Activated CD8-positive, alpha-beta memory T cell treated with anti-CD3 and anti-CD28 coated beads, Interleukin-2, amount 10 ng/mL, durations not matched to agents 7 days and 5 days (primary cell): ENCODE measurements around the gene IER5L. TPM values are rescaled to one million over a fixed set of nuclear protein-coding genes. Genes with fewer than 3 reads are reported as not detected.
A peak's percentile ranks its signal among the peaks of the same experiment; 100 is the strongest.

Experiments
- ATAC-seq: fragments of 150-1000 bp; cut with Tn5 transposase; one replicate; pipeline ENCODE4 v1.10.0; 2021; ENCODE audit warnings: moderate library complexity
- CTCF ChIA-PET: fragments of 350-600 bp; sonication (Branson Sonifier 250); formaldehyde crosslinking; loops from one replicate; lab custom pipeline; 2021; ENCODE audit warnings: antibody characterized with exemption; lab: Charles Lee
- DNase-seq: peaks from one replicate; pipeline ENCODE4 v3.0.0-alpha.2; 2020
- H3K27ac Mint-ChIP-seq: one replicate; pipeline ENCODE4 v1.8.0; 2021; ENCODE audit warnings: mild to moderate bottlenecking, mixed read lengths
- H3K27me3 Mint-ChIP-seq: one replicate; pipeline ENCODE4 v1.8.0; 2021; ENCODE audit warnings: mixed read lengths
- H3K36me3 Mint-ChIP-seq: one replicate; pipeline ENCODE4 v1.8.0; 2021; ENCODE audit warnings: mild to moderate bottlenecking, mixed read lengths
- H3K4me1 Mint-ChIP-seq: one replicate; pipeline ENCODE4 v1.8.0; 2021; ENCODE audit warnings: mixed read lengths
- H3K4me3 Mint-ChIP-seq: one replicate; pipeline ENCODE4 v1.8.0; 2021; ENCODE audit warnings: mild to moderate bottlenecking, moderate library complexity, mixed read lengths
- H3K9me3 Mint-ChIP-seq: one replicate; pipeline ENCODE4 v1.8.0; 2022; ENCODE audit warnings: low read depth, mixed read lengths
- total RNA-seq, 2 experiments: library from RNA; stranded (reverse); gene quantifications; one replicate each; pipeline ENCODE4 v1.2.3, GENCODE V29; 2021

The IER5L gene
- total RNA-seq, 2 experiments from 2014 or later: 4.9 to 6.1 TPM

- H3K4me1 Mint-ChIP-seq: peaks cover 7% of the 10 kb centered on the region
- ATAC-seq (no peak), DNase-seq (no peak)
- no peak overlapping the region for H3K4me3 Mint-ChIP-seq
- H3K36me3 Mint-ChIP-seq: no peaks in the 10 kb centered on the region
- H3K27me3 Mint-ChIP-seq: no peaks in the 10 kb centered on the region
- CTCF ChIA-PET: no interaction called here
- no peak overlapping the region for H3K27ac Mint-ChIP-seq
- H3K9me3 Mint-ChIP-seq: no peaks in the 10 kb centered on the region
These were observed 15.4 kb downstream of the IER5L start for GRCh38 chr9:129162497-129163197.

GRCh38 chr9:129161534-129161837 is 16.6 kb downstream of the IER5L start:
- CTCF ChIA-PET: interaction anchor here (0.9 to 1.1 kb wide), 2 partner anchors 13 to 30 kb away, joined by 3 read pairs; no protein-coding TSS in a partner anchor
- H3K27me3 Mint-ChIP-seq: no peaks in the 10 kb centered on the region
- H3K27ac Mint-ChIP-seq: no peak overlapping the region
- no peaks in the 10 kb centered on the region for H3K36me3 Mint-ChIP-seq
- no peaks in the 10 kb centered on the region for H3K9me3 Mint-ChIP-seq
- H3K4me1 Mint-ChIP-seq: peaks cover 1% of the 10 kb centered on the region
- no peak for DNase-seq
- H3K4me3 Mint-ChIP-seq: no peak overlapping the region
- ATAC-seq: no peak

GRCh38 chr9:129160712-129161533 is 17.1 kb downstream of the IER5L start:
- H3K36me3 Mint-ChIP-seq: no peaks in the 10 kb centered on the region
- no peaks in the 10 kb centered on the region for H3K9me3 Mint-ChIP-seq
- no peak overlapping the region for H3K4me3 Mint-ChIP-seq
- no peak for ATAC-seq
- CTCF ChIA-PET: interaction anchor here (0.9 to 1.1 kb wide), 2 partner anchors 13 to 29 kb away, joined by 3 read pairs; no protein-coding TSS in a partner anchor
- H3K4me1 Mint-ChIP-seq: no peaks in the 10 kb centered on the region
- no peak for DNase-seq
- H3K27me3 Mint-ChIP-seq: no peaks in the 10 kb centered on the region
- H3K27ac Mint-ChIP-seq: no peak overlapping the region

GRCh38 chr9:129156163-129156562 is 21.9 kb downstream of the IER5L start:
- no peak overlapping the region for H3K4me3 Mint-ChIP-seq
- peaks cover 2% of the 10 kb centered on the region for H3K36me3 Mint-ChIP-seq
- no peak for DNase-seq
- H3K27ac Mint-ChIP-seq: no peak overlapping the region
- no peaks in the 10 kb centered on the region for H3K27me3 Mint-ChIP-seq
- CTCF ChIA-PET: interaction anchor here (1.0 to 2.8 kb wide), 2 partner anchors 11 to 13 kb away, joined by 4 to 13 read pairs; no protein-coding TSS in a partner anchor
- no peak for ATAC-seq
- no peaks in the 10 kb centered on the region for H3K4me1 Mint-ChIP-seq
- no peaks in the 10 kb centered on the region for H3K9me3 Mint-ChIP-seq

- ATAC-seq: no peak
These were observed 23.1 kb downstream of the IER5L start for GRCh38 chr9:129154866-129155477.

GRCh38 chr9:129151469-129151868 is 26.6 kb downstream of the IER5L start:
- Mint-ChIP-seq H3K36me3 (peaks cover 4% of the 10 kb centered on the region), H3K27me3 (no peaks in the 10 kb centered on the region), H3K9me3 (no peaks in the 10 kb centered on the region), H3K4me3 (no peak overlapping the region), H3K27ac (no peak overlapping the region), H3K4me1 (peaks cover 5% of the 10 kb centered on the region)
- CTCF ChIA-PET: interaction anchor here (1.2 to 3.9 kb wide), 6 partner anchors 9 to 491 kb away, joined by 3 to 30 read pairs (median 5); no protein-coding TSS in a partner anchor
- DNase-seq (no peak), ATAC-seq (no peak)

More at GRCh38 chr9:129154866-129155477, 23.1 kb downstream of the IER5L start:
- no peak for DNase-seq
- no peaks in the 10 kb centered on the region for H3K4me1 Mint-ChIP-seq
- no peak overlapping the region for H3K4me3 Mint-ChIP-seq
- H3K36me3 Mint-ChIP-seq: peaks cover 2% of the 10 kb centered on the region
- CTCF ChIA-PET: no interaction called here
- H3K27ac Mint-ChIP-seq: no peak overlapping the region
- H3K9me3 Mint-ChIP-seq: no peaks in the 10 kb centered on the region
- H3K27me3 Mint-ChIP-seq: no peaks in the 10 kb centered on the region

- CTCF ChIA-PET: interaction anchor here (1.2 to 3.9 kb wide), 4 partner anchors 8 to 492 kb away, joined by 3 to 30 read pairs (median 4); no protein-coding TSS in a partner anchor
- ATAC-seq (no peak), DNase-seq (no peak)
- H3K9me3 Mint-ChIP-seq: no peaks in the 10 kb centered on the region
- peaks cover 5% of the 10 kb centered on the region for H3K4me1 Mint-ChIP-seq
- H3K27ac Mint-ChIP-seq: no peak overlapping the region
- no peaks in the 10 kb centered on the region for H3K27me3 Mint-ChIP-seq
- H3K36me3 Mint-ChIP-seq: peaks cover 4% of the 10 kb centered on the region
- no peak overlapping the region for H3K4me3 Mint-ChIP-seq
These were observed 27.3 kb downstream of the IER5L start for GRCh38 chr9:129150672-129151211.

GRCh38 chr9:129150122-129150521 is 27.9 kb downstream of the IER5L start:
- Mint-ChIP-seq H3K4me1 (peaks cover 5% of the 10 kb centered on the region), H3K4me3 (no peak overlapping the region), H3K36me3 (peaks cover 4% of the 10 kb centered on the region), H3K27ac (peak overlapping the region; percentile 41), H3K9me3 (no peaks in the 10 kb centered on the region), H3K27me3 (no peaks in the 10 kb centered on the region)
- CTCF ChIA-PET: interaction anchor here (1.5 to 3.9 kb wide), 2 partner anchors 7 to 493 kb away, joined by 3 to 30 read pairs; no protein-coding TSS in a partner anchor
- no peak for DNase-seq
- no peak for ATAC-seq

GRCh38 chr9:129149442-129149841 is 28.6 kb downstream of the IER5L start:
- DNase-seq (no peak), ATAC-seq (no peak)
- Mint-ChIP-seq H3K36me3 (peaks cover 4% of the 10 kb centered on the region), H3K27ac (peak overlapping the region; percentile 41), H3K27me3 (no peaks in the 10 kb centered on the region), H3K4me3 (no peak overlapping the region), H3K9me3 (no peaks in the 10 kb centered on the region), H3K4me1 (peaks cover 5% of the 10 kb centered on the region)
- CTCF ChIA-PET: interaction anchor here (0.9 to 1.2 kb wide), 2 partner anchors 17 to 24 kb away, joined by 3 to 5 read pairs; no protein-coding TSS in a partner anchor

- Mint-ChIP-seq H3K36me3 (peaks cover 10% of the 10 kb centered on the region), H3K27me3 (no peaks in the 10 kb centered on the region), H3K4me3 (no peak overlapping the region), H3K9me3 (no peaks in the 10 kb centered on the region), H3K27ac (no peak overlapping the region), H3K4me1 (peaks cover 10% of the 10 kb centered on the region)
- CTCF ChIA-PET: interaction anchor here (0.9 to 1.2 kb wide), 2 partner anchors 17 to 25 kb away, joined by 3 to 5 read pairs; no protein-coding TSS in a partner anchor
- no peak for ATAC-seq
- no peak for DNase-seq
These were observed 29.4 kb downstream of the IER5L start for GRCh38 chr9:129148463-129149204.

GRCh38 chr9:129146441-129146941 is 31.6 kb downstream of the IER5L start:
- Mint-ChIP-seq H3K36me3 (peaks cover 13% of the 10 kb centered on the region), H3K27me3 (no peaks in the 10 kb centered on the region), H3K4me1 (peaks cover 27% of the 10 kb centered on the region), H3K4me3 (no peak overlapping the region), H3K9me3 (no peaks in the 10 kb centered on the region), H3K27ac (no peak overlapping the region)
- ATAC-seq (no peak), DNase-seq (no peak)
- CTCF ChIA-PET: interaction anchor here (1.2 to 12.1 kb wide), 3 partner anchors 19 to 465 kb away, joined by 3 to 254 read pairs (median 4); no protein-coding TSS in a partner anchor

- Mint-ChIP-seq H3K4me1 (peaks cover 33% of the 10 kb centered on the region), H3K27ac (no peak overlapping the region), H3K27me3 (no peaks in the 10 kb centered on the region), H3K9me3 (no peaks in the 10 kb centered on the region), H3K4me3 (no peak overlapping the region), H3K36me3 (peaks cover 10% of the 10 kb centered on the region)
- CTCF ChIA-PET: interaction anchor here (1.2 to 12.1 kb wide), 3 partner anchors 18 to 465 kb away, joined by 3 to 254 read pairs (median 4); no protein-coding TSS in a partner anchor
- DNase-seq: no peak
- ATAC-seq: no peak
These were observed 32.2 kb downstream of the IER5L start for GRCh38 chr9:129145841-129146292.
